Endometrial microvascular endothelial cells (primary cell): Measurements from ENCODE around the gene PDSS2. TPM values are rescaled to one million over a fixed set of nuclear protein-coding genes. Genes with fewer than 3 reads are reported as not detected.
"Not testable (repeated sequence)": the region's sequence is repeated elsewhere in the genome, so short reads cannot be mapped to it uniquely, and the experiment has no call there.

ENCODE experiments used
- in situ Hi-C: cut with HindIII; loops from 2 replicates; pipeline ENCODE4 v1.10.0; 2017; ENCODE audit warnings: low sequenced_read_pairs, low pct_unique_long_range_greater_than_20kb; ENCODE audit errors: inconsistent ontology term
- total RNA-seq: library from RNA; depleted of rRNA; stranded (reverse); fragments of >200 nt; gene quantifications from one replicate; pipeline ENCODE4 v1.2.3, GENCODE V29; 2015; ENCODE audit errors: inconsistent ontology term

The PDSS2 gene
- total RNA-seq, 1 donor from 2014 or later: 9.5 TPM

- in situ Hi-C loops: no loop called here
These were observed 19.8 kb upstream of the PDSS2 start for GRCh38 chr6:107479089-107479690.

- in situ Hi-C loops: not testable (repeated sequence)
These were observed 16.5 kb upstream of the PDSS2 start for GRCh38 chr6:107475826-107476225.

- in situ Hi-C loops: not testable (repeated sequence)
These were observed 16.0 kb upstream of the PDSS2 start for GRCh38 chr6:107475360-107475759.

- in situ Hi-C loops: no loop called here
These were observed 14.3 kb upstream of the PDSS2 start for GRCh38 chr6:107473660-107474059.

GRCh38 chr6:107470364-107470763 is 11.0 kb upstream of the PDSS2 start:
- in situ Hi-C loops: no loop called here

GRCh38 chr6:107466062-107466461 is 6.7 kb upstream of the PDSS2 start:
- in situ Hi-C loops: no loop called here

GRCh38 chr6:107460083-107460631 is 793 bp upstream of the PDSS2 start:
- in situ Hi-C loops: no loop called here

GRCh38 chr6:107458672-107459282 is 587 bp downstream of the PDSS2 start:
- in situ Hi-C loops: no loop called here

GRCh38 chr6:107448776-107449175 is 10.6 kb downstream of the PDSS2 start:
- in situ Hi-C loops: no loop called here

GRCh38 chr6:107447663-107448216 is 11.6 kb downstream of the PDSS2 start:
- in situ Hi-C loops: no loop called here

- in situ Hi-C loops: no loop called here
These were observed 15.1 kb downstream of the PDSS2 start for GRCh38 chr6:107444277-107444676.

GRCh38 chr6:107443608-107444267 is 15.6 kb downstream of the PDSS2 start:
- in situ Hi-C loops: no loop called here

GRCh38 chr6:107442938-107443607 is 16.3 kb downstream of the PDSS2 start:
- in situ Hi-C loops: no loop called here

- in situ Hi-C loops: no loop called here
These were observed 17.7 kb downstream of the PDSS2 start for GRCh38 chr6:107441682-107442081.

GRCh38 chr6:107440936-107441335 is 18.4 kb downstream of the PDSS2 start:
- in situ Hi-C loops: no loop called here

GRCh38 chr6:107439406-107439805 is 20.0 kb downstream of the PDSS2 start:
- in situ Hi-C loops: no loop called here

- in situ Hi-C loops: no loop called here
These were observed 21.7 kb downstream of the PDSS2 start for GRCh38 chr6:107437691-107438090.

- in situ Hi-C loops: no loop called here
These were observed 22.5 kb downstream of the PDSS2 start for GRCh38 chr6:107436881-107437280.

- in situ Hi-C loops: no loop called here
These were observed 23.6 kb downstream of the PDSS2 start for GRCh38 chr6:107435798-107436197.
